Kasumi-1 (cell line): Measurements from ENCODE around the gene OR5D14.

Source experiments
- DNase-seq, 2 experiments: peaks; one replicate each; lab custom pipeline; 2025; lab: John Stamatoyannopoulos, UW

Gene OR5D14

GRCh38 chr11:55795256-55795655, at the start of gene OR5D14:
Gene OR5D14, plus strand, starts transcription at chr11:55795556. Its CDS starts 0 bp downstream, at chr11:55795556.
- DNase-seq: no peak

GRCh38 chr11:55773138-55773537, 22.2 kb upstream of the OR5D14 start, which contains the start of gene OR5D13:
Gene OR5D13, plus strand, starts transcription at chr11:55773438. Its CDS starts 0 bp downstream, at chr11:55773438.
- no peak for DNase-seq

- DNase-seq: no peak
Observed at GRCh38 chr11:55791606-55792005, 3.8 kb upstream of the OR5D14 start.

- no peak for DNase-seq
Observed at GRCh38 chr11:55793321-55793720, 2.0 kb upstream of the OR5D14 start.

GRCh38 chr11:55806248-55806647, 10.9 kb downstream of the OR5D14 start:
- no peak for DNase-seq

GRCh38 chr11:55811067-55811466, 15.7 kb downstream of the OR5D14 start, which contains the start of gene OR5L1:
Gene OR5L1, plus strand, starts transcription at chr11:55811367. Its CDS starts 100 bp downstream, at chr11:55811467.
- DNase-seq: no peak

GRCh38 chr11:55819330-55819729, 24.0 kb downstream of the OR5D14 start, which contains the start of gene OR5D18:
Gene OR5D18, plus strand, starts transcription at chr11:55819630. Its CDS starts 0 bp downstream, at chr11:55819630.
- no peak for DNase-seq

GRCh38 chr11:55826919-55827318, 31.6 kb downstream of the OR5D14 start, which contains the start of gene OR5L2:
Gene OR5L2, plus strand, starts transcription at chr11:55827219. Its CDS starts 0 bp downstream, at chr11:55827219.
- no peak for DNase-seq

- DNase-seq: no peak
Observed at GRCh38 chr11:55838452-55838851, 43.1 kb downstream of the OR5D14 start, which contains the start of gene OR5D16. Gene OR5D16, plus strand, starts transcription at chr11:55838752. Its CDS starts 0 bp downstream, at chr11:55838752.
